ENCODE data around the gene NOTCH4.

NOTCH4 gene

GRCh38 chr6:32156891-32157290 lies 67.0 kb downstream of the NOTCH4 start:
- no peak for DNase-seq

GRCh38 chr6:32154514-32155161 lies 69.2 kb downstream of the NOTCH4 start:
- peak; percentile 53 for DNase-seq

GRCh38 chr6:32153564-32154513 lies 70.0 kb downstream of the NOTCH4 start, which contains the start of gene PPT2:
Gene PPT2 (plus strand): TSS chr6:32154141. CDS start chr6:32154595, 454 bp downstream.
- peak; percentile 45 for DNase-seq

GRCh38 chr6:32152769-32153563 lies 70.9 kb downstream of the NOTCH4 start:
- no peak for DNase-seq

GRCh38 chr6:32151863-32152768 lies 71.8 kb downstream of the NOTCH4 start, which contains the start of gene PRRT1:
Gene PRRT1 (minus strand): TSS chr6:32151939. CDS start chr6:32151827, 112 bp downstream.
- no peak for DNase-seq

DNA sequence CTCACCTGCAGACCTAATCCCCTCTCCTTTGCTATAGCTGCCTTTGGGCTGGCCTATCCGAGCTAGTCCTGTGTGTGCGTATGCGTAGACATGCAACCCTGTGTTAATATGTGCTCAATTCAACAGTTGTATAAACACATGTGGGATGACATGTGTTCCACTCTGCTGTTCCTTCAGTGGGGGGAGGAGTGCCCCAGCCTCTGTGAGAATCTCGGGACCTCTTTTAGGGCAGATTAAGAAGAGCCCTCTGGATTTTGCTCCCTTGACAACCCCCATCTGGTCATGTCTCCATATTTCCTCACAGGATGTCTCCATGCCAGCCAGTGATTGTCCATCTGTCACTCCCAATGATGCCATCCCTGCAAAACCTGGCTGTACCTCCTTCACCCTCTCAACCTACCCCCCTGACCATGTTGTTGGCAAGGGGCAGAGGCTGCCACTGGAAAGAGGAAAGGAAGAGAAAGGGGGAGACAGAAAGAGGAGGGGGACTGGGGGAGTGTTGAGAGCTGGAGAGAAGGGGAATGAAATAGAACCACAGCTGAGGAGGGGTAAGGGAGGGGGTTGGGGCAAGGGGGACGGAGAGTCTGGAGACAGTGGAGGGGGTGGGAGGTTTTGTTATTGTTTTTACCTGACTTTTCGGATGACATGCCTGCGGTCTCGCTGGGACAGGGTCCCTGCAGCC lies 72.5 kb downstream of the NOTCH4 start:
- no peak for DNase-seq

- DNase-seq: no peak
Measured at GRCh38 chr6:32149932-32150870, 73.7 kb downstream of the NOTCH4 start.

DNA sequence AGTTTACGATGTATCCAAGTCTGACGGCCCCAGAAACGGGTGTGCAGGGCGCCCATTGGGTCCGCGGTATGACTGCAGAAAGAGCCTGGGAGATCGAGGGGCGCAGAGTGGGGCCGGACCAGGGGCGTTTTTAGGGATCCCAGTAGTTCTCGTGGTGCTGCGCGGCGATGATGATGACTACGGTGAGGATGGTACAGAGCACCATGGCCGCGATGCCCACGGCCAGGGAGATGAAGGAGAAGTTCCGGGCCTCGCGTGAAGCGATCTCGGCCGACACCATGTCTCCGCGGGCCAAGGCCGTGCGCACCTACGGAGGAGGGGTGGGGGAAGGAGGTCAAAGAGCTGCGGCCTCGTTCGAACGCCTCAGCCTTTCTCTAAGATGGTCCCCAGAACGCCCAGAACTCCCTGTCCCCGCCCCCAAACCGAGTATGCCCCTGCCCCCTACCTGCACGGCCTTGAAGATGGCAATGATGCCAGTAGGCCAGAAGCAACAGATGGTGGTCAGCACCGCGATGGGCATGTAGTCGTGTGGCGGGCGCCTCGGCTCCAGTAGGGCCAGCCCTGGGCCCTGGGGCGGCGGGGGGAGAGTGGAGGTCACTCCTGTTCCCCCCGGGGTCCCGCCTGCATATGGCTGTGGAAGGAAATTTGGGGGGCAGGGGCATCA lies 74.6 kb downstream of the NOTCH4 start:
- DNase-seq: no peak

DNA sequence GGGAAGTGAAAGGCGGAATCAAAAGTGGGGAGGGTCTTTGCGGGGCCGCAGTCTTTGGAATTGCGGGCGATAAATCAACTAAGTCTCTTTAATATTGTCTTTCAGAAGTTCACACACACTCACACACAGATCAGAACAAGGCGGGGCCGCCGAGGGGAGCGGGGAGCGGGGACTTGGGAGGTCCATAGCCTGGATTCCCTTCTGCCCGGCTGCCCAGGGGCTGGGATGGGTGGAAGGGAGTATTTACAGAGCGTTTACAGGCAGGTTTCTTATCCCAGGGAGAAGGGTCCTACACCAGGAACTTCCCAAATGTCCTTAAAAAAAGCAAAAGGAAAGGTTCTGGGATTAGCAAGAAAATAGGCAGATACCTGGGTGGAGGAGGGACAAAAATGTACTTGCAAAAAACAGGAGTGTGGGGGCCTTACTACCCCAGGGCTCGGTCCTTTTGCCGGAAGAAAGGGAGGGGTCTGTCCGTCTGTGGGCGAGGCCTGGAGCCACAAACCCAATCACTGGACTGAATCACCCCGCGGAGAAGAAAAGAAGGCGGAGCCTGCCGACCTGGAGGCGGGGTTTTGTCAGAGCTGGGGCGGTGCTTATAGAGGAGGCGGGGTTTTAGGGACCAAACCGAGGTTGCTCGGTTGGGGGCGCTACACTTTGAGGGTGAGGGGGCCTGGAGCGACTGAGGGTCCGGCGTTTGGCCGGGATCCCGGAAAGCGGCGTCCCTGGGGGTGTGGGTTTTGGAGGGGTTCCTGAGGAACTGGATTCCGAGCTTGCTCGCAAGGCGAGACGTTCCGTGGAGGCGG lies 75.4 kb downstream of the NOTCH4 start:
- DNase-seq: peak; percentile 50

GRCh38 chr6:32147401-32148132 lies 76.3 kb downstream of the NOTCH4 start:
- no peak for DNase-seq

GRCh38 chr6:32146687-32147086 lies 77.2 kb downstream of the NOTCH4 start:
- DNase-seq: no peak

DNA sequence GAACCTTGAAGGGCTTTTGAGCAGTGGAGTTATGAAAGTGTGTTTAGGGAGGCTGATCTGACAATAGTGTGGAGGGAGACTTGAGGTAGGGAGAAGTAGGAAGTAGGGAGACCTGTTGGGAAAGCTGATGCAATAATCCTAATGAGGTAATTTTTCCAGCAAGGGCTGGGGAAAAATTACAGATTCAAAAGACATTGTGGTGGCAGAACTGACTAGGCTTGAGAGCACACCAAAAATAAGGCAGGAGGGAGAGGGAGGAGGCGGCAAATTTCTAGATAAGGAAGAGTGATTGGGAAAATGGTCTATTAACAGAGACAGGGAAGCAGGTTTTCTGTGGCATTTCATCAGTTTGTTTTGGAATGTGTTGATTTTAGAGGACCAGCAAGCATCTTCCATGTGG lies 77.6 kb downstream of the NOTCH4 start:
- DNase-seq: no peak

All from activated effector memory CD4-positive, alpha-beta T cell treated with Interleukin-2 at 50 U/mL for 16 hours (primary cell).